Stimulated activated CD8-positive, alpha-beta memory T cell treated with anti-CD3 and anti-CD28 coated beads, Interleukin-7, amount 100 ng/mL, for 4 hours (primary cell): ENCODE measurements around the gene NRG2.

ENCODE experiments used
- DNase-seq, 2 donors: peaks; one replicate each; pipeline ENCODE4 v3.0.0-alpha.2; 2020; ENCODE audit warnings: low read depth in 2 of 2

The NRG2 gene

GRCh38 chr5:139812836-139813805 is 230.0 kb downstream of the NRG2 start:
- no peak for DNase-seq

DNA sequence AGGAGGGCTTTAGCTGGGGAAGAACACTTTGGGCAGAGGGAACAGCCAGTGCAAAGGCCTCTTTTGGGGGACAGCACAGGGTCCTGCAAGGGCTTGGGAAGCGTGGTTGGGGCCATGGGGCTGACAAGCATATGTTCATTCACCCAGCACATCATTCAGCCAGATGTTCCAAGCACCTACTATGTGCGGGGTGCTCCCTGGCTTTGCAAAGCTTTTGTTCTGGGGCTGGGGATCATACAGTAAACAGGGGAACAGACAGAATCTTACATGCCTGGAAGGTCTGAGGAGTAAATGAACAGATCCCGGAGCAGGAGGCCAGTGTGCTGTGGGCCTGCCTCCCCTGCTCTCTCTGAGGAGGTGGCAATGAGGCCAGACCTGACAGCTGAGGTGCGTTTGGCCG is 230.8 kb downstream of the NRG2 start:
- no peak for DNase-seq

- no peak for DNase-seq
Observed at GRCh38 chr5:139811274-139811607, 231.9 kb downstream of the NRG2 start.

DNA sequence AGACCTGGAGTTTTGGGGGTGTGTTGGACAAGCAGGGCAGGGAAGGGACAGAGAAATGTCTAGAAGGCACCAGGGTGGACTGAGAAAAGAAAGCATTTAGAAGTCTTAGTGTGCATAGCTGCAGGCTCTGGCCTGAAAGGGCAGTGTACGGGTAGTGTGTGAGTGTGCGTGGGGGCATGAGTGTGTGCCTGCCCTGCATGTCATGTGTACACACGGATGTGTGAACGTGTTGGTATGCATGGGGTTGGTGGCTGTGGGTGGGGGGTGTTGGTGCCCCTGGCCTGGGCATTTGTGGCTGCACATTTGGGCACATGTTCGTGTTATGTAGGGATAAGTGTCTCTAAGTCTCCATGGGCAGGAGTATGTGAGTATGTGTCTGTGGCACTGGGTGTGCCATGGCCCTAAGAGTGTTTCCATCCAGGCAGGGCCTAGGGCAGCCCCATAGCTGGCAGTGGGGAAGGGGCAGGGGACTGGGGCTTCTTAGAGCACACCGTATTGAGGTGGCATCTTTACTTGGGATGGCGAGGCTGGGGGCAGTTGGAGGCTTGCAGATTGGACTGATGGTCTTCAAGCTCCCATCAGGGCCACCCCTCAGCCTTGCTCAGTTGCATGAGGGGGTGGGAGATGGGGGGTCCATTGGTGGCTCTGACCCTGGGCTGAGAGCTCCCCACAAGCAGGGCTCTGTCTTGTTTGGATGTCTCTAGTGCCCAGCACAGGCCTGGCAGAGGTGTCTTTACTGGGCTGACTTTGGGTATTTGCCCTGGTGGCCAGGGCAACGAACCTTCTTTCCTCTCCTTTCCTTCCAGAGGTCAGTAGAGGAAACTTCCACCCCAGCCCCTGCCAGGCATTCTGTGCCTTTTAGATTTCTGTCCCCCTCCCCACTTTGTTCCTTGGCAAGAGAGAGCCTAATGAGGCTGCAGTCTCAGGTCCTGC is 232.5 kb downstream of the NRG2 start:
- no peak for DNase-seq

DNA sequence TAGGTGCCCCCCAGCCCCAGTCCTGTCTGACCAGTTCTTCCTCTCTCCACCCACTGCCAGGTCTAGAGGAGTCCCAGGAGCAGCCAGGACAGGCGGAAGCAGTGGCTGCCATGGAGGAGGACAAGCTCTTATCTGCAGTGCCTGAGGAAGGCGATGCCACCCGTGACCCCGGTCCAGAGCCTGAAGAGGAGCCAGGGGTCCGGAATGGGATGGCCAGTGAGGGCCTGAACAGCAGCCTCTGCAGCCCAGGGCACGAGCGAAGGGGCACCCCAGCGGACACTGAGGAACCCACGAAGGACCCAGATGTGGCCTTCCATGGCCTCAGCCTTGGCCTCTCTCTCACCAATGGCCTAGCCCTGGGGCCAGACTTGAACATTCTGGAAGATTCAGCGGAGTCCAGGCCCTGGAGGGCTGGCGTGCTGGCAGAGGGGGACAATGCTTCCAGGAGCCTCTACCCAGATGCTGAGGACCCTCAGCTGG is 233.7 kb downstream of the NRG2 start:
- DNase-seq: no peak

DNA sequence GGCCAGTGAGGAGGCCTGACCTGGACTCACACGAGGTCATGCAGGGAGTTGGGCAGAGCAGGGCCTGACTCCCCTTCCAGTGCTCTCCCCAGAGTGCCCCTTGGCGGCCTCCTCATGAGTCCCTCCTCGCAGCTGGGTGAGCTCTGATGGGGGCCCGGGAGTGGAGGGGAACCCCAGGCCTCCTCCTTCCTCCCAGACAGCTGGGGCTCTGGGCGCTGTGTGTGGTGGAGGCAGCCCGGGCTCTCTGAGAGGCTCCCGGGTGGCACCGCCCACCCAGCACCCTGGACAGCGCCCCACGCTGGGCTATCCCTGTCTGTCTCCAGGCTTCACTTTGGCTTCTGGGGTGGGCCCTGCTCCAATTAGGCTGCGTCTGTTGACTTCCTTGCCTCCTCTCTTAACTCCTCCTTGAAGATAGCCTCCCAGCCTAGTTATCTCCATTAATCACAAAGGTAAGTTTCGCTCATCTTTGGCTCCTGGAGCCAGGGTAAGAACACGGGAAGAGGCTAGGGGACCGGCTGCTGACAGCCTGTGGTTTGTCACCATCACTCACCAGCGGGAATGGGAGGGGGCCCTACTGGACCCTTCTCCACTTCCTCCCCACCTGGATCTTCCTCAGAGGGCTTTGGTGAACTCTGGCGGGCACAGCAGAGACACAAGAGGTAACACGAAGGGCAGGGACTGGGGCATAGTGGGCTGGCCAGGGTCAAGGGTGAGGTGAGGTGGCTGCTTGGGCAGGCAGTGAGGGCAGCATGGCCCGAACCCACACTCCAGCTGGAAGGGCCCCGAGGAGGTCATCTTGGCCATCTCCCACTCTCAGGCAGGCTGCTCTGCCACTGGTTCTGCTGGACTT is 234.4 kb downstream of the NRG2 start:
- DNase-seq: no peak

DNA sequence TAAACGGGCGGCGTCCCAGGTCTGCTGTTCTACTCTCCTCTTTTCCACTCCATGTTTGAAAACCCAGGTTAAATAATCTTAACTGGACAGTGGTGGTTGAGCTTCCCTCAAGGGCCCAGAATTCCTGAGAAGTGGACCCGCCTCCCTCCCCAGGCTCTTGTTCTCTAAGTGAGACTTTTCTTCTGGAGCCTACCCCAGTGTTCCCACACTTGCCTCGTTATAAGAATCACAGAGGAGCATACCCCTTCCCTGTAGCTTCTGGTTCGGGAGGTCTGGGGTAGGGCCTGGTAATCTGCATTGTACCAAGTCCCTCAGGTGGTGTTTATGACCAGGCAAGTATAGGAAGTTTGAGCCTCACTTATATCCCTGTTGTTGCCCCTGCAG is 235.5 kb downstream of the NRG2 start:
- no peak for DNase-seq

DNA sequence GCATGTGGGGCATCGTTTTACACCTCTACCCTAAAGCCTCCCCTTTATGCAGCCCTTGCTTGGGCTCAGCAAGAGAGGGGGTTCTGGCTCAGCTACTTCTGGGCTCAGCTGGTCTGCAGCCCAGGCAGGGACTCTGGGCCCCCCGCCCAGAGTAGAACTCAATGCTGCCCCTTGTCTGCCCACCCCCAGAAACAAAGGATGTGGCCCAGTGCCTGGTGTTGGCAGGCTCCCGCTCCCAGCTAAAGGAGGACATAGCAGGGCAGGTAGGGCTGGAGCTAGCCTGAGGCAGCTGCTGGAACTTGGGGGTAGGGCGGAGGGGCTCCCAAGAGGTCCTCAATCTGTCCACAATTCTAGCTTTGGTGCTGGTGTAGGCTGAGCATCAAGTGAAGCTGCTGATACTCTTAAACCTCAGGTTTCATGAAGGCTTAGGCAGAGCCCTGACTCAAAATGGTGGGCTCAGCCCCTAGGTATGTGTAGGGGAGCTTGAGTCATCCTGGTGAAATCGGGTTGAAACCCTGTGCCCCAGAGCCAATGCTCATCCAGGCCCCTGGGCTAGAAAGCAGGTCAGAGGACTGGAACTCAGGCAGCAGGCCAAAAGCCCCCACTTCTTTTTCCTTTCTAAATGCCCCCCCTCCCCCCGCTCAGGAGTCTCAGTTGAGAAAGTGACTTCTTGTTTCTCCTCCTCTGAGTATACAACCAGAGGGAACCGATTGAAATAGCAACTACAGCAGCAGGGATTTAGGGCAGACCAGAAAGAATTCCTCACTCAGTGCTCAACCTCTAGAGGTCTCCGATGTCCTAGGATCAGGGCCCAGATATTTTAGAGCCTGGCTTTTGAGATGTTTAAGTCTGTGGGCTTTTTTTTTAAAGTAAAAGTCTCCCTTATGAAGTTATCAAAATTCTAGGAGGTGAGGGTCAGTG is 236.1 kb downstream of the NRG2 start:
- DNase-seq: no peak

GRCh38 chr5:139806111-139806510 is 237.0 kb downstream of the NRG2 start:
- no peak for DNase-seq

- DNase-seq: no peak
Observed at GRCh38 chr5:139805545-139805944, 237.6 kb downstream of the NRG2 start.

- DNase-seq: no peak
Observed at GRCh38 chr5:139804800-139805397, 238.2 kb downstream of the NRG2 start.

GRCh38 chr5:139803978-139804377 is 239.1 kb downstream of the NRG2 start:
- DNase-seq: no peak

- no peak for DNase-seq
Observed at GRCh38 chr5:139799359-139799758, 243.7 kb downstream of the NRG2 start.

DNA sequence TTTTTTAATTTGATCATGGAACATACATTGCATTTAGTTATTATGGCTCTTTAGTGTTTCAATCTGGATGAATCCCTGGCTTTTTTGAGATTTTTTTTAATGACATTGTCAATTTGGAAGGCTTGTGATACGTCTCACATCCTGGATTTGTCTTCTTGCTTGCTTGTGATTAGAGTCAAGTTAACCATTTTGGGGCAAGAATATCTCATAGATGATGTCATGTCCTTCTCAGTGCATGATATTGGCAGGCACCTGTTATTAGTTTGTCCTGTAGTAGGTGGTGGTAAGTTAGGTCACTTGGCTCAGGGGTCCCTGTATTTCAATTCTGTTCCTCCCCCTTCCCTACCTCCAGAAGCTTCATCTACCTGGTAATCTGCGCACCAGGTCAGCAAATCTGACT is 244.2 kb downstream of the NRG2 start:
- no peak for DNase-seq

GRCh38 chr5:139797856-139798510 is 245.1 kb downstream of the NRG2 start:
- no peak for DNase-seq

DNA sequence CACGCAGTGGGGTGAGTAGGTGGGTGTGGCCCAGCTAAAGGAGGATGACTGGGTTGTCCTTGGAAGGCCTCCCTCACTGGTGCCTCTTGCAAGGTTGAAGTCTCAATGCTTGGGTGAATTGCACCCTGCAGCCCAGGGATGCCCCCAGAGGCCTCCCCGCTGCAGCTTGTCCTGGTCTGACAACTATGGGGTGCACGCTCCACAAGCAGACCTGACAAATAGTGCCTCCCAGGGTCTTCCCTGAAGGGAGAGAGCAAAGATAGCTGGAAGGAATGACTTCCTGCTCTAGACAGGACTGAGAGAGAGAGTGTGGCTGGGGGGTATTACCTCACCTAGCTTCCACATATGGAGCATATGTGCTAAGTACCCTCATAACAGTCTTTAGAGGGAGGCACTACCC is 245.8 kb downstream of the NRG2 start:
- no peak for DNase-seq
